ENCODE data around the gene SLC18A2. TPM values are rescaled to one million over a fixed set of nuclear protein-coding genes. Genes with fewer than 3 reads are reported as not detected.

The SLC18A2 gene
- total and polyA plus RNA-seq, 10 of the 15 experiments (the other 5 are each of a cell fraction or from before 2014, with no cell fraction given), result 0.06 to 1.1 (median 0.25) TPM; not detected in 5

GRCh38 chr10:117254774-117255735 lies 14.1 kb downstream of the SLC18A2 start:
- in situ Hi-C loops (cut with MboI) (no loop called here), intact Hi-C loops (cut with micrococcal nuclease; ENCODE audit: unreplicated experiment) (no loop called here)
- Histone ChIP-seq H3K27me3 (replicated peaks in 1 of 2; ENCODE audit: control insufficient read depth in 2 of 2, insufficient read depth in 2 of 2, low read length in 1 of 2) (no peaks in the 10 kb centered on the region), H4K20me1 (ENCODE audit: control insufficient read depth, insufficient read depth) (no peaks in the 10 kb centered on the region), H3K36me3 (ENCODE audit: control insufficient read depth in 2 of 2, insufficient read depth in 2 of 2, low read length in 1 of 2) (no peaks in the 10 kb centered on the region), H3K27ac (ENCODE audit: control insufficient read depth, insufficient read depth) (no peak overlapping the region), H3K4me3 (no peak overlapping the region), H3K4me2 (ENCODE audit: control insufficient read depth, insufficient read depth) (no peak overlapping the region), H3K79me2 (ENCODE audit: control insufficient read depth, insufficient read depth, low read length) (no peaks in the 10 kb centered on the region), H2AFZ (ENCODE audit: control insufficient read depth, low read depth, low read length) (no peak overlapping the region), H3K9ac (ENCODE audit: control insufficient read depth, insufficient read depth, low read length) (no peak overlapping the region), H3K9me3 (replicated peaks; ENCODE audit: control insufficient read depth, insufficient read depth, low read length) (no peaks in the 10 kb centered on the region), H3K4me1 (ENCODE audit: control insufficient read depth, insufficient read depth, low read length) (no peaks in the 10 kb centered on the region)
- no TSS peak for BruUV-seq (replicated peaks)
- FAIRE-seq (no peak), ATAC-seq (no peak), DNase-seq (ENCODE audit: low read depth, low spot score) (no peak)
- SMC1A ChIA-PET (ENCODE audit: uncharacterized antibody, unreplicated experiment), result no interaction called here
- RAD21 ChIA-PET (ENCODE audit: unreplicated experiment), result no interaction called here
- WGBS (ENCODE audit: insufficient coverage, insufficient replicate concordance, low lambda C conversion rate, missing lambda C conversion rate), result 58% methylated on average over 26 of the region's 26 CpGs
- POLR2A ChIA-PET, result no interaction called here
- CTCF ChIA-PET, result no interaction called here
- TF ChIP-seq CBFB (IDR thresholded peaks at IDR 0.05; ENCODE audit: low read depth) (no peak), SMAD5 (IDR thresholded peaks at IDR 0.05; ENCODE audit: low read depth) (no peak), ATF7 (IDR thresholded peaks at IDR 0.05; ENCODE audit: low read depth) (no peak), RUNX3 (IDR thresholded peaks at IDR 0.05; ENCODE audit: low read length) (no peak), SIN3A (IDR thresholded peaks at IDR 0.05; ENCODE audit: low read depth, low read length) (no peak), NFYB (IDR thresholded peaks at IDR 0.05; ENCODE audit: insufficient read depth, low read depth, low read length) (no peak)

DNA sequence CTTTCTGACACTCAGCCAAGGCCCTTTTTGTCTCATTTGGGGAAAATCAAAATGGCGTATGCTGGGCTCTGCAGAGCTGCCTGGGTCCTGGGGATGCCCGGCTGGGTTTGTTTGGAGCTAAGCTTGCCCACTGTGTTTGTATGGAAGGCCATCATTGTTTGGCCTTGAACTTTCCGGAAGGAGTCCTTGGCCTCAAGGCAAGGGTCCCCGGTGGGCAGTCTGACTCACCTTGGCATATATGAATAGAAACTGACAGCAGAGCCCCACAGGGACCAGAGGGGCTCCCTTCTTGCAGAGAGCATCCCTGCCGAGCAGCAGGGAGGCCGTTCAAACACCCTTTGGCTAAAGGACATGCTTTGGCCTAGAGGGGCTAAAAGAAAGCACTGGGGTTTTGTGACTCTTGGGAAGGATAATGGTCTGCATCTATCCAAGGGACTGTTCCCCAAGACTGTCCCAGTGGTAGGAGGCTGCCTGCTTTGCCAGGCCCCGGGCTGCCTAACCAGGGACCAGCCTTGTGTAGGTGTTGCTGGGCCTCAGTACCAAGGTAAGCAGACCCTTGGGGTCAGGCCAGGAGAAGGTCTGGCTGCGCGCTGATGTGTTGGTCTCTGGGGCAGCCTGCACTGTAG lies 15.0 kb downstream of the SLC18A2 start:
- H3K9me3 ChIP-seq (replicated peaks; ENCODE audit: control insufficient read depth, insufficient read depth, low read length), result no peaks in the 10 kb centered on the region
- POLR2A ChIA-PET, result no interaction called here
- in situ Hi-C loops (cut with MboI) (no loop called here), intact Hi-C loops (cut with micrococcal nuclease; ENCODE audit: unreplicated experiment) (no loop called here)
- SMC1A ChIA-PET (ENCODE audit: uncharacterized antibody, unreplicated experiment), result no interaction called here
- peaks cover 0 to 3% of the 10 kb centered on the region in 2 experiments; a peak in 1 of 4 replicates for H3K27me3 ChIP-seq (replicated peaks in 1 of 2; ENCODE audit: control insufficient read depth in 2 of 2, insufficient read depth in 2 of 2, low read length in 1 of 2)
- H2AFZ ChIP-seq (ENCODE audit: control insufficient read depth, low read depth, low read length), result no peak overlapping the region
- H3K4me3 ChIP-seq, result no peak overlapping the region
- CTCF ChIA-PET, result no interaction called here
- DNase-seq (ENCODE audit: low read depth, low spot score), result no peak
- no peak overlapping the region for H3K9ac ChIP-seq (ENCODE audit: control insufficient read depth, insufficient read depth, low read length)
- FAIRE-seq, result no peak
- H3K79me2 ChIP-seq (ENCODE audit: control insufficient read depth, insufficient read depth, low read length), result no peaks in the 10 kb centered on the region
- H3K4me1 ChIP-seq (ENCODE audit: control insufficient read depth, insufficient read depth, low read length), result no peaks in the 10 kb centered on the region
- no peak for ATAC-seq
- no peak overlapping the region for H3K4me2 ChIP-seq (ENCODE audit: control insufficient read depth, insufficient read depth)
- no TSS peak for BruUV-seq (replicated peaks)
- H4K20me1 ChIP-seq (ENCODE audit: control insufficient read depth, insufficient read depth), result no peaks in the 10 kb centered on the region
- no peaks in the 10 kb centered on the region for H3K36me3 ChIP-seq (ENCODE audit: control insufficient read depth in 2 of 2, insufficient read depth in 2 of 2, low read length in 1 of 2)
- RAD21 ChIA-PET (ENCODE audit: unreplicated experiment), result no interaction called here
- no peak overlapping the region for H3K27ac ChIP-seq (ENCODE audit: control insufficient read depth, insufficient read depth)
- WGBS (ENCODE audit: insufficient coverage, insufficient replicate concordance, low lambda C conversion rate, missing lambda C conversion rate), result 37% methylated on average over 9 of the region's 9 CpGs
- no peak for TF ChIP-seq RAD51 (IDR thresholded peaks at IDR 0.05)
- TF ChIP-seq, protein P1, sequence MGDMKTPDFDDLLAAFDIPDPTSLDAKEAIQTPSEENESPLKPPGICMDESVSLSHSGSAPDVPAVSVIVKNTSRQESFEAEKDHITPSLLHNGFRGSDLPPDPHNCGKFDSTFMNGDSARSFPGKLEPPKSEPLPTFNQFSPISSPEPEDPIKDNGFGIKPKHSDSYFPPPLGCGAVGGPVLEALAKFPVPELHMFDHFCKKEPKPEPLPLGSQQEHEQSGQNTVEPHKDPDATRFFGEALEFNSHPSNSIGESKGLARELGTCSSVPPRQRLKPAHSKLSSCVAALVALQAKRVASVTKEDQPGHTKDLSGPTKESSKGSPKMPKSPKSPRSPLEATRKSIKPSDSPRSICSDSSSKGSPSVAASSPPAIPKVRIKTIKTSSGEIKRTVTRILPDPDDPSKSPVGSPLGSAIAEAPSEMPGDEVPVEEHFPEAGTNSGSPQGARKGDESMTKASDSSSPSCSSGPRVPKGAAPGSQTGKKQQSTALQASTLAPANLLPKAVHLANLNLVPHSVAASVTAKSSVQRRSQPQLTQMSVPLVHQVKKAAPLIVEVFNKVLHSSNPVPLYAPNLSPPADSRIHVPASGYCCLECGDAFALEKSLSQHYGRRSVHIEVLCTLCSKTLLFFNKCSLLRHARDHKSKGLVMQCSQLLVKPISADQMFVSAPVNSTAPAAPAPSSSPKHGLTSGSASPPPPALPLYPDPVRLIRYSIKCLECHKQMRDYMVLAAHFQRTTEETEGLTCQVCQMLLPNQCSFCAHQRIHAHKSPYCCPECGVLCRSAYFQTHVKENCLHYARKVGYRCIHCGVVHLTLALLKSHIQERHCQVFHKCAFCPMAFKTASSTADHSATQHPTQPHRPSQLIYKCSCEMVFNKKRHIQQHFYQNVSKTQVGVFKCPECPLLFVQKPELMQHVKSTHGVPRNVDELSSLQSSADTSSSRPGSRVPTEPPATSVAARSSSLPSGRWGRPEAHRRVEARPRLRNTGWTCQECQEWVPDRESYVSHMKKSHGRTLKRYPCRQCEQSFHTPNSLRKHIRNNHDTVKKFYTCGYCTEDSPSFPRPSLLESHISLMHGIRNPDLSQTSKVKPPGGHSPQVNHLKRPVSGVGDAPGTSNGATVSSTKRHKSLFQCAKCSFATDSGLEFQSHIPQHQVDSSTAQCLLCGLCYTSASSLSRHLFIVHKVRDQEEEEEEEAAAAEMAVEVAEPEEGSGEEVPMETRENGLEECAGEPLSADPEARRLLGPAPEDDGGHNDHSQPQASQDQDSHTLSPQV (IDR thresholded peaks at IDR 0.05), result no peak
- no peak for TF ChIP-seq CREB1 (IDR thresholded peaks at IDR 0.05; ENCODE audit: low read depth)
- no peak for TF ChIP-seq RUNX3 (IDR thresholded peaks at IDR 0.05; ENCODE audit: low read length)
- no peak for TF ChIP-seq RB1 (IDR thresholded peaks at IDR 0.05; ENCODE audit: borderline replicate concordance)
- TF ChIP-seq CEBPB (IDR thresholded peaks at IDR 0.05; ENCODE audit: borderline replicate concordance in 1 of 2, low read depth in 2 of 2, low read length in 2 of 2), result no peak
- TF ChIP-seq YBX1 (IDR thresholded peaks at IDR 0.05), result no peak

Measured in GM12878 (cell line).